ENCODE data around the gene KCNK18. TPM values are rescaled to one million over a fixed set of nuclear protein-coding genes. Genes with fewer than 3 reads are reported as not detected.

The KCNK18 gene
- total RNA-seq, 1 experiment from 2014 or later, result not detected

DNA sequence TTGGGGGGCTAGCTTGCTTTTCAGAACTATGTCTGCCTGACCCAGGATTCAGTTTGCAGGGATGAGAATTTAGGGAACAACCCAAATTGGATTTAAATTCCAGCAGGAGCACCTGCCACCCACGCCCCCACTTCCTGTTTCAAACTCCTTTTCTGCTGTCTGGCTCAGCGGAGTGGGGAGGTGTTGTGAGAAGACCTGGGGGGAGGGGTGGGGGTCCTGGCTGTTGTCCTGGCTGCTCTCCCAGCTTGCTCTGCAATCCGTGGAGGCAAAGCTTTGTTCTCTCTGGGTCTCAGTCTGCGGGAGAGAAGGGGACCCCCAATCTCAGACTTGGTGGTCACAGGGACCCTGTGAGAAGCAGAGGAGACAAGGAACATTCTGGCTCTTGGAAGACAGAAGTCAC is 799 bp downstream of the KCNK18 start:
- DNase-seq (ENCODE audit: low read depth, low spot score), result no peak
- H3K27me3 ChIP-seq (ENCODE audit: control insufficient read depth, insufficient read depth, low read length), result no peaks in the 10 kb centered on the region; the same call in 1 of the 2 replicates
- H3K9me3 ChIP-seq (ENCODE audit: control insufficient read depth, insufficient read depth, low read depth, low read length), result no peaks in the 10 kb centered on the region
- no peak overlapping the region for H3K4me3 ChIP-seq (ENCODE audit: low read depth in 2 of 2, low read length in 2 of 2)
- H3K27ac ChIP-seq (ENCODE audit: low read length), result no peak overlapping the region
- no peak for ATAC-seq
- TF ChIP-seq SIN3A (IDR thresholded peaks at IDR 0.05; ENCODE audit: borderline replicate concordance, insufficient read depth, low read depth, low read length) (no peak), POLR2AphosphoS5 (IDR thresholded peaks at IDR 0.05; ENCODE audit: low read depth, low read length) (no peak), CTCF (IDR thresholded peaks at IDR 0.05) (no peak), TCF7L2 (IDR thresholded peaks at IDR 0.05; ENCODE audit: low read depth, low read length) (no peak)
- TF ChIP-seq, protein P1, sequence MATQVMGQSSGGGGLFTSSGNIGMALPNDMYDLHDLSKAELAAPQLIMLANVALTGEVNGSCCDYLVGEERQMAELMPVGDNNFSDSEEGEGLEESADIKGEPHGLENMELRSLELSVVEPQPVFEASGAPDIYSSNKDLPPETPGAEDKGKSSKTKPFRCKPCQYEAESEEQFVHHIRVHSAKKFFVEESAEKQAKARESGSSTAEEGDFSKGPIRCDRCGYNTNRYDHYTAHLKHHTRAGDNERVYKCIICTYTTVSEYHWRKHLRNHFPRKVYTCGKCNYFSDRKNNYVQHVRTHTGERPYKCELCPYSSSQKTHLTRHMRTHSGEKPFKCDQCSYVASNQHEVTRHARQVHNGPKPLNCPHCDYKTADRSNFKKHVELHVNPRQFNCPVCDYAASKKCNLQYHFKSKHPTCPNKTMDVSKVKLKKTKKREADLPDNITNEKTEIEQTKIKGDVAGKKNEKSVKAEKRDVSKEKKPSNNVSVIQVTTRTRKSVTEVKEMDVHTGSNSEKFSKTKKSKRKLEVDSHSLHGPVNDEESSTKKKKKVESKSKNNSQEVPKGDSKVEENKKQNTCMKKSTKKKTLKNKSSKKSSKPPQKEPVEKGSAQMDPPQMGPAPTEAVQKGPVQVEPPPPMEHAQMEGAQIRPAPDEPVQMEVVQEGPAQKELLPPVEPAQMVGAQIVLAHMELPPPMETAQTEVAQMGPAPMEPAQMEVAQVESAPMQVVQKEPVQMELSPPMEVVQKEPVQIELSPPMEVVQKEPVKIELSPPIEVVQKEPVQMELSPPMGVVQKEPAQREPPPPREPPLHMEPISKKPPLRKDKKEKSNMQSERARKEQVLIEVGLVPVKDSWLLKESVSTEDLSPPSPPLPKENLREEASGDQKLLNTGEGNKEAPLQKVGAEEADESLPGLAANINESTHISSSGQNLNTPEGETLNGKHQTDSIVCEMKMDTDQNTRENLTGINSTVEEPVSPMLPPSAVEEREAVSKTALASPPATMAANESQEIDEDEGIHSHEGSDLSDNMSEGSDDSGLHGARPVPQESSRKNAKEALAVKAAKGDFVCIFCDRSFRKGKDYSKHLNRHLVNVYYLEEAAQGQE (IDR thresholded peaks at IDR 0.05; ENCODE audit: insufficient read depth in 1 of 2, low read depth in 2 of 2, low read length in 1 of 2), result no peak
- H3K36me3 ChIP-seq (ENCODE audit: control insufficient read depth, insufficient read depth, low read length), result no peaks in the 10 kb centered on the region
- no peaks in the 10 kb centered on the region for H3K4me1 ChIP-seq (ENCODE audit: control insufficient read depth, insufficient read depth, low read length)
- POLR2A ChIA-PET, result no interaction called here
- intact Hi-C loops (cut with micrococcal nuclease; ENCODE audit: unreplicated experiment) (no loop called here), in situ Hi-C loops (cut with HindIII; ENCODE audit: low pct_unique_long_range_greater_than_20kb, low sequenced_read_pairs) (no loop called here)
- no TSS peak for BruUV-seq (replicated peaks)
- CTCF ChIA-PET, result no interaction called here

DNA sequence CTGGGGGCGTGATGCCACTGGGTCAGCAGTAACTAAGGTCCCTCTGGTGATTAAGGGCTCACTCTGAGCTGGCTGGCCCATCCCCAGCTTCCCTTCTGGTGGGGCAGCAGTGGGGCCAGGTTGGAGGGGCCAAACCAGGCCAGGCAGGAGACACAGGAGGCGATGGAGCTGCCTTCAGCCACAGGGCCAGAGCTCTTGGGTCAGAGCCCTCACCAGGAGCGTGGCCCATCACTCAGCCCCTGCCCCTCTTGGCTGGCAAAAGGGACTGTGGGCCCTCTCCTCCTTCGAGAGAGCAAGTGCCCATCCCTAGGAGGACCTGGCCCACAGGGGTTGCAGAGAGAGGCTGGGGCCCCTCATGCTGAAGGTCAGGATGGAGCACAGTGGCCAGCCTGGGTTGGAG is 4.5 kb downstream of the KCNK18 start:
- Histone ChIP-seq H3K27me3 (ENCODE audit: control insufficient read depth, insufficient read depth, low read length) (peaks cover 3% of the 10 kb centered on the region; the same call in 1 of the 2 replicates), H3K27ac (ENCODE audit: low read length) (no peak overlapping the region), H3K36me3 (ENCODE audit: control insufficient read depth, insufficient read depth, low read length) (no peaks in the 10 kb centered on the region), H3K4me3 (ENCODE audit: low read depth in 2 of 2, low read length in 2 of 2) (no peak overlapping the region), H3K9me3 (ENCODE audit: control insufficient read depth, insufficient read depth, low read depth, low read length) (no peaks in the 10 kb centered on the region), H3K4me1 (ENCODE audit: control insufficient read depth, insufficient read depth, low read length) (no peaks in the 10 kb centered on the region)
- in situ Hi-C loops (cut with HindIII; ENCODE audit: low pct_unique_long_range_greater_than_20kb, low sequenced_read_pairs), result no loop called here
- BruUV-seq (replicated peaks), result no TSS peak
- POLR2A ChIA-PET, result no interaction called here
- DNase-seq (ENCODE audit: low read depth, low spot score), result no peak
- CTCF ChIA-PET, result no interaction called here
- ATAC-seq, result no peak
- intact Hi-C loops (cut with micrococcal nuclease; ENCODE audit: unreplicated experiment), result no loop called here
- no peak for TF ChIP-seq POLR2AphosphoS5 (IDR thresholded peaks at IDR 0.05; ENCODE audit: low read depth, low read length)
- TF ChIP-seq, protein P1 (IDR thresholded peaks at IDR 0.05; ENCODE audit: insufficient read depth in 1 of 2, low read depth in 2 of 2, low read length in 1 of 2), result no peak

Data from Panc1 (cell line).